NCI-H82 (cell line): Measurements from ENCODE around the gene AK1.
"Not testable (repeated sequence)": the region's sequence is repeated elsewhere in the genome, so short reads cannot be mapped to it uniquely, and the experiment has no call there.

Experiments
- DNase-seq: peaks from one replicate; lab custom pipeline; 2025; lab: John Stamatoyannopoulos, UW

AK1 gene

GRCh38 chr9:127847833-127848755, 29.4 kb downstream of the AK1 start:
- no peak for DNase-seq

- peak; percentile 65 for DNase-seq
Observed at GRCh38 chr9:127847178-127847510, 30.3 kb downstream of the AK1 start.

- DNase-seq = no peak
Observed at GRCh38 chr9:127846443-127847177, 30.9 kb downstream of the AK1 start.

GRCh38 chr9:127845619-127846018, 31.9 kb downstream of the AK1 start:
- DNase-seq = not testable (repeated sequence)

- no peak for DNase-seq
Observed at GRCh38 chr9:127844821-127845359, 32.6 kb downstream of the AK1 start.

GRCh38 chr9:127841087-127841835, 36.2 kb downstream of the AK1 start:
- DNase-seq = no peak

GRCh38 chr9:127838375-127839078, 38.9 kb downstream of the AK1 start:
- no peak for DNase-seq

GRCh38 chr9:127837346-127837745, 40.1 kb downstream of the AK1 start:
- DNase-seq = no peak

- not testable (repeated sequence) for DNase-seq
Observed at GRCh38 chr9:127836561-127836960, 40.9 kb downstream of the AK1 start.

GRCh38 chr9:127835991-127836516, 41.4 kb downstream of the AK1 start:
- no peak for DNase-seq

- no peak for DNase-seq
Observed at GRCh38 chr9:127833555-127833954, 43.9 kb downstream of the AK1 start.

GRCh38 chr9:127832248-127832647, 45.2 kb downstream of the AK1 start:
- DNase-seq = no peak

- no peak for DNase-seq
Observed at GRCh38 chr9:127829205-127829906, 48.1 kb downstream of the AK1 start.

GRCh38 chr9:127828262-127829031, 49.0 kb downstream of the AK1 start:
- DNase-seq = peak; percentile 86

GRCh38 chr9:127826253-127826913, 51.1 kb downstream of the AK1 start:
- DNase-seq = no peak

- DNase-seq = peak; percentile 72
Observed at GRCh38 chr9:127825319-127826051, 52.0 kb downstream of the AK1 start.

- no peak for DNase-seq
Observed at GRCh38 chr9:127822108-127822507, 55.4 kb downstream of the AK1 start.

GRCh38 chr9:127818574-127818973, 58.9 kb downstream of the AK1 start:
- no peak for DNase-seq
